T-helper 2 cell treated with Interferon-gamma antibody and Interleukin-4, amounts not matched to agents 5 μg/mL and 100 μg/mL, for 36 hours (primary cell): ENCODE measurements around the gene SLC35G6.
"Not testable (repeated sequence)": the region's sequence is repeated elsewhere in the genome, so short reads cannot be mapped to it uniquely, and the experiment has no call there.

Experiments
- DNase-seq: peaks from one replicate; pipeline ENCODE4 v3.0.0; 2021; ENCODE audit warnings: low spot score
- H3K27ac Mint-ChIP-seq: one replicate; pipeline ENCODE4 v1.8.0; 2021; ENCODE audit warnings: mild to moderate bottlenecking, mixed read lengths
- H3K27me3 Mint-ChIP-seq: one replicate; pipeline ENCODE4 v1.8.0; 2021; ENCODE audit warnings: low read depth, mixed read lengths
- H3K36me3 Mint-ChIP-seq: one replicate; pipeline ENCODE4 v1.8.0; 2021; ENCODE audit warnings: low read depth, mixed read lengths
- H3K4me1 Mint-ChIP-seq: one replicate; pipeline ENCODE4 v1.8.0; 2021; ENCODE audit warnings: low read depth, mixed read lengths
- H3K4me3 Mint-ChIP-seq: one replicate; pipeline ENCODE4 v1.8.0; 2022; ENCODE audit warnings: mild to moderate bottlenecking, moderate library complexity, mixed read lengths
- H3K9me3 Mint-ChIP-seq: one replicate; pipeline ENCODE4 v1.8.0; 2021; ENCODE audit warnings: mixed read lengths

SLC35G6 gene

DNA sequence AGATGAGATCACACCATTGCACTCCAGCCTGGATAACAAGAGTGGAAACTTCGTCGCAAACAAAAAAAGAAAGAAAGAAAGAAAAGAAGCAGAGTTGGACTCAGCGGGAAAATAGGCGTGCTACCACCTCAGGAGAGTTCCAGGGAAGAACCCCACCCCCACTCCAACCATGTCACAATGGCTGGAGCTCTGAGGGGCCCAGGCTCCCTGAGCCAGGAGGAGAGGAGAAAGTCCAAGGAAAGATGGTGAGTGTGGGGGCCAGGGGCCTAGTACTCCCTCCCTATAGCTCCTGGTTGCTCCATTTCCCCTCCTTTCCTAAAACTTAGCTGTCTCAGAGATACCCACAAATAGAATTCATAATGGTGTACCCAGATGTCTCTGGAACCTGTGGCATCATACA is at the start of gene SLC35G6:
TSS of gene SLC35G6 (plus strand) at position 172 of the 400 bp plus-strand sequence. CDS start at position 243, 71 bp downstream.
- not testable (repeated sequence) for DNase-seq, H3K9me3 Mint-ChIP-seq, H3K27me3 Mint-ChIP-seq
- H3K4me3 Mint-ChIP-seq, result peak within 1 kb of the TSS; percentile 88
- peaks cover 44% of the 10 kb centered on the region for H3K4me1 Mint-ChIP-seq
- H3K36me3 Mint-ChIP-seq, result peaks cover 12% of the 10 kb centered on the region
- H3K27ac Mint-ChIP-seq, result peak within 1 kb of the TSS; percentile 100

DNA sequence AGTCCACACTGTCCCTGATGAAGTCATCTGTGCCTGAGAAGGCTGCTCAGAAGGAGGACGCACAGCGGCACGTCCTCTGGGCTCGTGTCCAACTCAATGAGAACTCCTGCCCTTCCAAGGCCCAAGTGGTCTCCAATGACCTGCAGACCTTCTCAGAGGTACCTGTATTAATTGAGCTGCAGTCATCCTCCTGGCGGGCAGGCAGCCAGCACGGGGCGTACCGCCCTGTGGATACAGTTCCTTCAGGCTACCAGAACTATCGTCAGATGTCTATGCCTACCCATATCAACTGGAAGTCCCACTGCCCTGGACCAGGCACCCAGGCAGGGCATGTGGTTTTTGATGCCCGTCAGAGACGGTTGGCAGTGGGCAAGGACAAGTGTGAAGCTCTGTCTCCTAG is 49.0 kb upstream of the SLC35G6 start:
- Mint-ChIP-seq H3K4me1 (peaks cover 5% of the 10 kb centered on the region), H3K9me3 (no peaks in the 10 kb centered on the region), H3K27me3 (no peaks in the 10 kb centered on the region), H3K4me3 (no peak overlapping the region), H3K27ac (no peak overlapping the region), H3K36me3 (peaks cover 2% of the 10 kb centered on the region)
- no peak for DNase-seq

DNA sequence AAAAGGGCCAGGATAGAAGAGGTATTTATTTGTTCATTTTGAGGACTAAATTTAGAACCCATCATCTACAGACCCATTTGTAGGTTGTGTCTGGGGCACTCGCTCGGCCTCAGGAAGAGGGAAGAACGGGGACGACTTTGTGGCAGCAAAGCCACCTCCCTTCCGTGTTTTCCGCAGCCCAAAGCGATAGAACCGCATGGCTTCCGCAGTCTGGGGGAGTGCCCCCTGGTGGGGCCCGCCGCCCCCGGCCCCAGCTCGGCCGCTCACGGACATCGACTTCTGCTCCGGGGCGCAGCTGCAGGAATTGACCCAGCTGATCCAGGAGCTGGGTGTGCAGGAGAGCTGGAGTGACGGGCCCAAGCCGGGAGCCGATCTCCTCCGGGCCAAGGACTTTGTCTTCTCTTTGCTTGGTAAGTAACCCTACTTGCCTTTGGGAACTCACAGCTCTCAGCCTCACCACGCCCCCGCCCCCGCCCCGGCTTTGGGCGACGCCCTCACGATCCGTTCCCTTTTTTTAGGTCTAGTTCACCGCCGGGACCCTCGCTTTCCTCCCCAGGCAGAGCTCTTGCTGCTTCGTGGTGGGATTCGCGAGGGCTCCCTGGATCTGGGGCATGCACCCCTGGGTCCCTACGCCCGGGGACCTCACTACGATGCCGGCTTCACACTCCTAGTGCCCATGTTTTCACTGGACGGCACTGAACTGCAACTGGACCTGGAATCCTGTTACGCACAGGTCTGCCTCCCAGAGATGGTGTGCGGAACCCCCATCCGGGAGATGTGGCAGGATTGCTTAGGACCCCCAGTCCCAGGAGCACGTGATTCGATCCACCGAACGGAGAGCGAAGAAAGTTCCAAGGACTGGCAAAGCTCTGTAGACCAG is 45.3 kb upstream of the SLC35G6 start:
- Mint-ChIP-seq H3K4me3 (peak overlapping the region; percentile 92), H3K9me3 (no peaks in the 10 kb centered on the region), H3K27me3 (peaks cover 24% of the 10 kb centered on the region), H3K4me1 (peaks cover 27% of the 10 kb centered on the region), H3K27ac (peak overlapping the region; percentile 96), H3K36me3 (peaks cover 15% of the 10 kb centered on the region)
- peak; percentile 71 for DNase-seq

DNA sequence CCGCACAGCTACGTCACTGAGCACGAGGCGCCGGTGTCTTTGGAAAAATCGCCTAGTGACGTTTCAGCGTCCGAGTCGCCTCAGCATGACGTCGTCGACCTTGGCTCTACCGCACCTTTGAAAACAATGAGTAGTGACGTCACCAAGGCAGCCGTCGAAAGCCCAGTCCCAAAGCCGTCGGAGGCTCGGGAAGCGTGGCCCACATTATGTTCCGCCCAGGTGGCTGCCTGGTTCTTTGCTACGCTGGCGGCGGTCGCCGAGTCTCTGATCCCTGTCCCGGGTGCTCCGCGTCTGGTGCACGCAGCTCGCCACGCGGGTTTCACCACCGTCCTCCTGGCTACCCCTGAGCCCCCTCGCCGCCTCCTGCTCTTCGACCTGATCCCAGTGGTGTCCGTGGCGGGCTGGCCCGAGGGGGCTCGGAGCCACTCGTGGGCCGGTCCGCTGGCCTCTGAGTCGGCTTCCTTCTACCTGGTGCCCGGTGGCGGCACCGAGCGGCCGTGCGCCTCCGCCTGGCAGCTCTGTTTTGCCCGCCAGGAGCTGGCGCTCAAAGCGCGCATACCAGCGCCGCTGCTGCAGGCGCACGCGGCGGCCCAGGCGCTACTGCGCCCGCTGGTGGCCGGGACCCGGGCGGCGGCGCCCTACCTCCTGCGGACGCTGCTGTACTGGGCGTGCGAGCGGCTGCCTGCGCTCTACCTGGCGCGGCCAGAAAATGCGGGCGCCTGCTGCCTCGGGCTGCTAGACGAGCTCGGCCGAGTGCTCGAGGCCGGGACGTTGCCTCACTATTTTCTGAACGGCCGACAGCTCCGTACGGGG is 44.5 kb upstream of the SLC35G6 start:
- peaks cover 27% of the 10 kb centered on the region for H3K4me1 Mint-ChIP-seq
- H3K27ac Mint-ChIP-seq, result peak overlapping the region; percentile 96
- no peaks in the 10 kb centered on the region for H3K9me3 Mint-ChIP-seq
- peaks cover 15% of the 10 kb centered on the region for H3K36me3 Mint-ChIP-seq
- peak; percentile 86 for DNase-seq
- H3K27me3 Mint-ChIP-seq, result peaks cover 29% of the 10 kb centered on the region
- H3K4me3 Mint-ChIP-seq, result peak overlapping the region; percentile 92

DNA sequence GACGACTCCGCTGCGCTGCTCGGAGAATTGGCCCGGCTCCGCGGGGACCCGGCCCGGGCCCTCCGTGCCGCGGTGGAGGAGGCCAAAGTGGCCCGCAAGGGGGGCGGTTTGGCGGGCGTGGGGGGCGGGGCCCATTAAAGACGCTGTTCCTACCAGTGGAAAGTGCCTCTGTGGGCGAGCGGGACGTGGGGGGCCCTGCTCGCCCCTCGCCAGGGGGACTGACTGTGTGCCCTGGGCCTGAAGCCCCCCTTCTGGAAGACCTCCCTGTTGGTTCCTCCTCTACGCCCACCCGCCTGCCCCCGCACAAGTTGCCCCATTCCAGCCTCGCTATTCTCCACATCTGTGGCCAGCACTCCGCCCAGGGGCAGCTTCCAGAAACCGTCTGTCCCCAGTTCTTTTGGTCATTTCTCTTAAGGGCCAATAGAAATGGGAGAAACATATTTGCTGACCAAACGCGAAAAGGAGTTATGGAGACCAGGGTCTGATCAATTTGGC is 43.8 kb upstream of the SLC35G6 start:
- DNase-seq, result no peak
- Mint-ChIP-seq H3K36me3 (peaks cover 15% of the 10 kb centered on the region), H3K4me3 (peak overlapping the region; percentile 92), H3K27me3 (peaks cover 33% of the 10 kb centered on the region), H3K27ac (peak overlapping the region; percentile 74), H3K4me1 (peaks cover 27% of the 10 kb centered on the region), H3K9me3 (no peaks in the 10 kb centered on the region)

DNA sequence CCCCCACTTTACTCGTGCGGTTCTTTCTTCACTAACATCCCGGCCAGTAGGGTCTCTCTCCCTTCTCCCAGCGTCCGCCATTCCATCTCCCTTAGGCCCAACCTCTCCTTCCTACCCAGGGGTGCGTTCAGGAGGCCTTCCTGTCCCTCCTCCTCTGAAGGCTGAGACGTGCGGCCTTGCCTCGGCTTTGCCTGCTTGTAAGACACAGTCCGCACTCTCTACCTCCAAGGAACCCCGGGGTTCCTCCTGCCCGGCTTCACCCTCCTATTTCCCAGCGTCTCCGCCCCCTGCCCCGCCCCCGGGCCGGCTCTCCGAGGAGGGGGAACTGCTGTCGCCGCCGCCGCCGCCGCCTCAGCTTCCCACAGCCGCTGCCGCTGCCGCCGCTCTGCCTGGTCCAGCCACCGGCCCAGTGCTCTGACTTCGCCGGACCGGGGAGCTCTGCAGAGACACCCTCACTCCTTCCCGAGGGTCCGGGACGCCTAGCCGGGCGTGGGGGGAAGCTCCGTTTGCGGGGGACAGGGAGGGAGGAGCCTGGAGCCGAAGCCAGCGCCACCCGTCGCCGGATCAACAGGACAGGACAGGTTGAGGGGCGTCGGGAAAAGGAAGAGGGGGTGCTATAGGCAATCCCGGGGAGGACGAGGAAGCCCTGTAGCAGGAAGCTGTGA is 43.2 kb upstream of the SLC35G6 start:
- H3K36me3 Mint-ChIP-seq, result peaks cover 15% of the 10 kb centered on the region
- no peaks in the 10 kb centered on the region for H3K9me3 Mint-ChIP-seq
- H3K4me3 Mint-ChIP-seq, result peak overlapping the region; percentile 76
- peaks cover 27% of the 10 kb centered on the region for H3K4me1 Mint-ChIP-seq
- H3K27ac Mint-ChIP-seq, result peak overlapping the region; percentile 74
- peaks cover 37% of the 10 kb centered on the region for H3K27me3 Mint-ChIP-seq
- peak; percentile 37 for DNase-seq

DNA sequence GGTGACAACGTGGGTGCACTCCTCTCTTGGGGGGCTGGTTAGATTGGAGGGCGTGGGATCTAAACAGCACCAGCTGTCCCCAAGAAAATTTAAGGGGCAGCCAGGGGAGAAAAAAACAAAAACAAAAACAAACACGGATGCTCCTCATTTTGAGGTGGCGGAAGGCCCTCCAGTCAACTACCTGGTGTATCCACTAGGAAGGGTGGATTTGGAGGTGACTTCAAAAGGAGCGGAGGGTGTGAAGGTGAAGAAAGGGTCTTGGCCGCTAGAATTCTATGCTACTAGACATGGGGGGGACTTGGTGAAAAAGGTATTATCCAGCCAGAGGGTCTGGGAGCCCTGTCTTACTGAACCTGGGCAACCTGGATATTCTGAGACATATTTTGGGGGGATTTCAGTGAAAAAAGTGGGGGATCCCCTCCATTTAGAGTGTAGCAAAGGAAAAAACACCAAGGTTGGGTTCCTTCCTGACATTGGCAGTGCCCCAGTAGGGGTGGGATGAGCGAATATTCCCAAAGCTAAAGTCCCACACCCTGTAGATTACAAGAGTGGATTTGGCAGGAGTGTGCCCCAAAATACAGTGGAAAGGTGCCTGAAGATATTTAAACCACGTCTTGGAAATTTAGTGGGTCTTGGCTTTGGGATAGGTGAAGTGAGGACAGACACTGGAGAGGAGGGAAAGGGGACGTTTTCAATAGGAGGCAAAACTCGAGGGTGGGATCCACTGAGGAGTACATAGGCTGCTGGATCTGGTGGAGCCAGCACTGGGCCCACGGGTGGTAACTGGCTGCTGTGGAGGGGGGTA is 42.4 kb upstream of the SLC35G6 start:
- Mint-ChIP-seq H3K27me3 (peaks cover 42% of the 10 kb centered on the region), H3K9me3 (no peaks in the 10 kb centered on the region), H3K4me3 (peak overlapping the region; percentile 76), H3K27ac (no peak overlapping the region), H3K4me1 (peaks cover 27% of the 10 kb centered on the region), H3K36me3 (peaks cover 15% of the 10 kb centered on the region)
- DNase-seq, result no peak

DNA sequence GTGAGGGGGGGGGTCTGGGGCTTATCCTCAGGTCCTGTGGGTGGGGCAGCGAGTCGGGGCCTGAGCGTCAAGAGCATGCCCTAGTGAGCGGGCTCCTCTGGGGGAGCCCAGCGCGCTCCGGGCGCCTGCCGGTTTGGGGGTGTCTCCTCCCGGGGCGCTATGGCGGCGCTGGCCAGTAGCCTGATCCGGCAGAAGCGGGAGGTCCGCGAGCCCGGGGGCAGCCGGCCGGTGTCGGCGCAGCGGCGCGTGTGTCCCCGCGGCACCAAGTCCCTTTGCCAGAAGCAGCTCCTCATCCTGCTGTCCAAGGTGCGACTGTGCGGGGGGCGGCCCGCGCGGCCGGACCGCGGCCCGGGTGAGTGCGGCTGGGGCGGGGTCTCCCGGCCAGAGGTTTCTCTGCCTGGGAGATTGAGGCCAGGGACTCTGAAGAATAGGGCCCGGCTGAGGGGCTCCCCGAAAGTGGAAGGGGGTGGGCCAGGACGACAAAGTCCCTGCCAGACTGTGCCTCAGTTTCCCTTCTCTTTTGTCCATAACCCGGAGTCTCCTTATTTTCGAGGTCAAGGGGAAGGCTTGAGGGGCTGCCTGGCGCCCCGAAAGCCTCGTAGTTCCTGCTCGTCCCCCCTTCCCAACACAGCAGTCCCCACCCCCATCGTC is 41.7 kb upstream of the SLC35G6 start, which contains the start of gene FGF11:
TSS of gene FGF11 (plus strand) at position 51 of the 651 bp plus-strand sequence. CDS start at position 160, 109 bp downstream.
- peaks cover 17% of the 10 kb centered on the region for H3K36me3 Mint-ChIP-seq
- H3K4me1 Mint-ChIP-seq, result peaks cover 27% of the 10 kb centered on the region
- peak within 1 kb of the TSS; percentile 88 for H3K4me3 Mint-ChIP-seq
- peaks cover 49% of the 10 kb centered on the region for H3K27me3 Mint-ChIP-seq
- peak; percentile 12 for DNase-seq
- peak within 1 kb of the TSS; percentile 75 for H3K27ac Mint-ChIP-seq
- H3K9me3 Mint-ChIP-seq, result no peaks in the 10 kb centered on the region

DNA sequence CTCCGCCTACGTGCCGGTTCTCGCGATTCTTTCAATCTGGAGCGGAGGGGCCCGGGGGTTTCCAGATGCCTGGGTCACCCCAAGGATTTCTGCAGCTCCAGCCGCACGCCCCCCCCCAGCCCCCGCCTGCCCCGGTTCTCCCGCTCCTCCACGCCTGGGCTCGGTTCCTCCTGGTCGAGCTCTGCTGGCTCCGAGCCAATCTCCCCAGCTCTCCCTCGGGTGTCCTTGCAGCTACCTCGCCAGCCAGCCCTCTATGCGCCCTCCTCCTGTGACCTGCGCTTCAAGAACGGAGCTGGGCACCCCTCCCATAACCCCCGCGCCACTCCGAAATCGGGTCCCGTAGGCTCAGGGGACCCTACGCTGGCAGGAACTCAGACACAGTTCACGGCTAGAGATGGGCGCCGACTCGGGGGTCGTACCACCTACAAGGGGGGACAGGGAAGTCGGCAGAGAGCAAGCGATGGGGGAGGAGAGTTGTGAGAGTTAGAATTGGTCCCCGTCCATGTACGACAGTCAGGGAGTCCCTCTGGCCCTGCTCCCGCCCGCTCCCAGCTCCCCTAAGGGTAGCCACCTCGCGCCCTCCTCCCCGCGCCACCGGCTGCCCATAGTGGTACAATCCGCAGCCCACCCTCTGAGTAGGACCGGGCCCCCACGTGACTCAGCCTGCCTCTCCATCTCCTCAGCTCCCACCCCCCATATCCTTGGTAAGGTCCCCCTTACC is 41.0 kb upstream of the SLC35G6 start:
- H3K4me1 Mint-ChIP-seq, result peaks cover 27% of the 10 kb centered on the region
- H3K9me3 Mint-ChIP-seq, result no peaks in the 10 kb centered on the region
- peak; percentile 55 for DNase-seq
- peaks cover 17% of the 10 kb centered on the region for H3K36me3 Mint-ChIP-seq
- peaks cover 55% of the 10 kb centered on the region for H3K27me3 Mint-ChIP-seq
- peak overlapping the region; percentile 88 for H3K4me3 Mint-ChIP-seq
- peak overlapping the region; percentile 75 for H3K27ac Mint-ChIP-seq

DNA sequence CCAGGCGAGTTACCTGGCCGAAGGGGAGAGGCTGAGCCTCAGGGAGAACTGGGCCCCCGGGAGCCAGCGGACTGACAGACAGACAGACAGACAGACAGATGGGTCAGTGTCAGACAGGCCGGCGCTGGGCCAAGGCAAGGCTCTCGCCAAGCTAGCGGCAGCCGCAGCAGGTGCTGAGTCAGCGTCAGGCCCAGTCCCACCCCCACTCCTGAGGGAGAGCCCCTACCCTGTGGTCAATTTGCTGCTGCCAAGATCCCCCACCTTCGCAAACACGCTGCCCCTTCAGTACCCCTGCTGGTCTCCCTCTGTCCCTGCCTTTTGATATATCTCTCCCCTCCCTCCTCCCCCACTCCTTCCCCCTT is 40.4 kb upstream of the SLC35G6 start:
- DNase-seq, result peak; percentile 20
- peaks cover 21% of the 10 kb centered on the region for H3K36me3 Mint-ChIP-seq
- H3K27me3 Mint-ChIP-seq, result peaks cover 60% of the 10 kb centered on the region
- peak overlapping the region; percentile 88 for H3K4me3 Mint-ChIP-seq
- no peak overlapping the region for H3K27ac Mint-ChIP-seq
- no peaks in the 10 kb centered on the region for H3K9me3 Mint-ChIP-seq
- H3K4me1 Mint-ChIP-seq, result peaks cover 32% of the 10 kb centered on the region

DNA sequence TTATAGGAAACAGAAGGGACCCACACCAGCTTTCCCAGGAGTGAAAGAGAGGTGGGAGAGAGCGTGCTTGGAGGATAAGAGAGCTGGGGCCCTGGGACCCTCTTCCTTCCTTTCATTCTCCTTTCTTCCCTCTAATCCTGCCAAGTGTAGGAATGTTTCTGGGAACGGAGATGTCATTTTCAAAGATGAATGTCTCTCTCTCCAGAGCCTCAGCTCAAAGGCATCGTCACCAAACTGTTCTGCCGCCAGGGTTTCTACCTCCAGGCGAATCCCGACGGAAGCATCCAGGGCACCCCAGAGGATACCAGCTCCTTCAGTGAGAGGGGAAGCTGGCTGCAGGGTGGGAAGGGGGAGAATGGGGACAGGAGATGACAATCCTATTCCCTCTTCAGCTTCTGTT is 40.0 kb upstream of the SLC35G6 start:
- H3K27me3 Mint-ChIP-seq, result peaks cover 62% of the 10 kb centered on the region
- peaks cover 34% of the 10 kb centered on the region for H3K4me1 Mint-ChIP-seq
- H3K36me3 Mint-ChIP-seq, result peaks cover 21% of the 10 kb centered on the region
- DNase-seq, result no peak
- no peaks in the 10 kb centered on the region for H3K9me3 Mint-ChIP-seq
- no peak overlapping the region for H3K27ac Mint-ChIP-seq
- peak overlapping the region; percentile 45 for H3K4me3 Mint-ChIP-seq

DNA sequence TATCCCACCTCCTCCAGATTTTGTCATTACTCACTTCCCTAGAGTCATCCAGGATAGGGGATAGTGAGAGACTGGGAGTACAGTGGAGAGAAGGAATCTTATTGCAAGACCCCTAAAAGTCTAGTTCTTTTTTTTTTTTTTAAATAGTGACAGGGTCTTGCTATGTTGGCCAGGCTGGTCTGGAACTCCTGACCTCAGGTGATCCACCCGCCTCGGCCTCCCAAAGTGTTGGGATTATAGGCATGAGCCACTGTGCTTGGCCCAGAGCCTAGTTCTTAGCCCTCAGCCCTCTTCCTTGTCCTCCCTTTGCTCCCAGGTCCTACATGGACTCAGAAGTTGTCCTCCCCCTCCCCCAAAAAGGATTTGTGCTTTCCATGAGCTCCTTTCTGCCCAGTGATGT is 39.1 kb upstream of the SLC35G6 start:
- no peak for DNase-seq
- Mint-ChIP-seq H3K9me3 (no peaks in the 10 kb centered on the region), H3K4me1 (peaks cover 33% of the 10 kb centered on the region), H3K27ac (no peak overlapping the region), H3K27me3 (peaks cover 65% of the 10 kb centered on the region), H3K36me3 (peaks cover 20% of the 10 kb centered on the region), H3K4me3 (no peak overlapping the region)
